ENCODE data around the gene LDLRAD4.

Gene LDLRAD4

GRCh38 chr18:13619505-13620205, 401.1 kb downstream of the LDLRAD4 start:
- Histone ChIP-seq H3K4me1 (ENCODE audit: insufficient read depth, low read length) (no peaks in the 10 kb centered on the region), H3K36me3 (ENCODE audit: insufficient read depth, low read depth, low read length) (no peaks in the 10 kb centered on the region), H3K27me3 (ENCODE audit: insufficient read depth, low read length) (no peaks in the 10 kb centered on the region), H3K9ac (ENCODE audit: low read depth, low read length) (no peak overlapping the region), H3K4me3 (ENCODE audit: low read length) (no peak overlapping the region), H3K27ac (ENCODE audit: low read length) (no peak overlapping the region), H3K9me3 (ENCODE audit: insufficient read depth, low read depth, low read length) (no peaks in the 10 kb centered on the region)

DNA sequence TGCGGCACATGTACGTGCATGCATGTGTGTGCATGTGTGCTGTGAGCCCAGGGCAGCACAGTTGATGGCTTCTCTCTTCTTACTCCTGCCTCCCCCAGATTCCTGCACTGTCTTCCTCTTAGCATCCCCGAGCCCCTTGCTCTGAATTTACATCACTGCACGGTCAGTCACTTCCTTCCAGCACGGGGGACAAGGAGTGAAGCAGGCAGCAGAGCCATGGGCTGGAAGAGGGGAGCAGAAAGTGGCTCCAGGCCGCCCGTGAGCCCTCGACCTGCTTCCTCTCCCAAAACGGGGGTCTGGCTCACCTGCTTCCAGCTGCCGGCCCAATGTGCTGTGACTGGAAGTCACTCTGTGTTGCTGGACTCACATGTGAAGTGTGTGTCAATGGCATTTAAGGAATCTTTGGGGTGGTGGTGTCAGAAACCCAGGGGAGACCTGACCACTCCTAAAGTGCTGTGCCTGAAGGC, 401.7 kb downstream of the LDLRAD4 start:
- Histone ChIP-seq H3K9me3 (ENCODE audit: insufficient read depth, low read depth, low read length) (no peaks in the 10 kb centered on the region), H3K4me3 (ENCODE audit: low read length) (no peak overlapping the region), H3K27me3 (ENCODE audit: insufficient read depth, low read length) (no peaks in the 10 kb centered on the region), H3K4me1 (ENCODE audit: insufficient read depth, low read length) (no peaks in the 10 kb centered on the region), H3K9ac (ENCODE audit: low read depth, low read length) (no peak overlapping the region), H3K36me3 (ENCODE audit: insufficient read depth, low read depth, low read length) (no peaks in the 10 kb centered on the region), H3K27ac (ENCODE audit: low read length) (no peak overlapping the region)

GRCh38 chr18:13620818-13621445, 402.4 kb downstream of the LDLRAD4 start:
- Histone ChIP-seq H3K9me3 (ENCODE audit: insufficient read depth, low read depth, low read length) (no peaks in the 10 kb centered on the region), H3K36me3 (ENCODE audit: insufficient read depth, low read depth, low read length) (no peaks in the 10 kb centered on the region), H3K27ac (ENCODE audit: low read length) (no peak overlapping the region), H3K27me3 (ENCODE audit: insufficient read depth, low read length) (no peaks in the 10 kb centered on the region), H3K4me1 (ENCODE audit: insufficient read depth, low read length) (no peaks in the 10 kb centered on the region), H3K4me3 (ENCODE audit: low read length) (no peak overlapping the region), H3K9ac (ENCODE audit: low read depth, low read length) (no peak overlapping the region)

GRCh38 chr18:13621446-13621849, 402.9 kb downstream of the LDLRAD4 start:
- Histone ChIP-seq H3K4me1 (ENCODE audit: insufficient read depth, low read length) (no peaks in the 10 kb centered on the region), H3K9me3 (ENCODE audit: insufficient read depth, low read depth, low read length) (no peaks in the 10 kb centered on the region), H3K27me3 (ENCODE audit: insufficient read depth, low read length) (no peaks in the 10 kb centered on the region), H3K27ac (ENCODE audit: low read length) (no peak overlapping the region), H3K9ac (ENCODE audit: low read depth, low read length) (no peak overlapping the region), H3K4me3 (ENCODE audit: low read length) (no peak overlapping the region), H3K36me3 (ENCODE audit: insufficient read depth, low read depth, low read length) (no peaks in the 10 kb centered on the region)

DNA sequence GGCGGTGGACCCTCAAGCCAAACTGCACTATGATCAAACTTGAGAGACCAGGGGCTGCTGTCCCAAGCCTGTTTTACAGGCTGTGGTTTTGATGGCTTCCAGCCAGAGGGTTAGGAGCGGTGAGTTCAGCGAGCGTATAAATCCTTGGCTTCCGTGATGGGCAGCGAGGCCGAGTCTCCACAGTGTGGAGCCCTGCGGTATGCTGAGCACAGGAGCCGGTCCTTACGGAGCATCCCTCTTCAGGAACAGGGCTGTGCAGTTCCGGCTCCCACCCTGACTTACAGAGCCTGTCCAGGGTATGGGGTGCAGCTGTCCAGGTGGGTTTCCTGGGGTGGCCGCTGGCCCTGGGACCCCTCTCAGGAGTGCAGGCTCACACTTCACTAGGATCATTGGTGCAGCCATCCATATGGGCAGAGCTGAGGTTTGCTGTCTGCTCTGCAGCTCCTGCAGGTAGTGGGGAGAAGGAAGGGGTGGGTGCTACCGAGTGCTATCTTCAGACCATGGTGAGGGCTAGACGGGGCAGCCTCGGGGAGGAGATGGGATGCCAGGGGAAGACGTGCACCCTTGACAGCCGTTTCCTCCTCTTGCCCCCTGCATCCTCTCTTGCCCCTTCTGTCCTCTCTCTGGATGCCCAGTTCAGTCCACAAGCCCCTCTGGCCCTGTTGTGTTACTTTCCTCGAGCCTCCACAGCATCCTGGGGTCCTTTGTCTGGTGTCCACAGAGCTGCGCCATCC, 403.5 kb downstream of the LDLRAD4 start:
- H3K9me3 ChIP-seq (ENCODE audit: insufficient read depth, low read depth, low read length), result no peaks in the 10 kb centered on the region
- H3K36me3 ChIP-seq (ENCODE audit: insufficient read depth, low read depth, low read length), result no peaks in the 10 kb centered on the region
- no peak overlapping the region for H3K9ac ChIP-seq (ENCODE audit: low read depth, low read length)
- H3K27ac ChIP-seq (ENCODE audit: low read length), result no peak overlapping the region
- no peak overlapping the region for H3K4me3 ChIP-seq (ENCODE audit: low read length)
- no peaks in the 10 kb centered on the region for H3K27me3 ChIP-seq (ENCODE audit: insufficient read depth, low read length)
- H3K4me1 ChIP-seq (ENCODE audit: insufficient read depth, low read length), result no peaks in the 10 kb centered on the region

- no peaks in the 10 kb centered on the region for H3K4me1 ChIP-seq (ENCODE audit: insufficient read depth, low read length)
- no peak overlapping the region for H3K9ac ChIP-seq (ENCODE audit: low read depth, low read length)
- H3K36me3 ChIP-seq (ENCODE audit: insufficient read depth, low read depth, low read length), result no peaks in the 10 kb centered on the region
Observed at GRCh38 chr18:13622751-13623150, 404.2 kb downstream of the LDLRAD4 start.

GRCh38 chr18:13623348-13623747, 404.8 kb downstream of the LDLRAD4 start:
- Histone ChIP-seq H3K27ac (ENCODE audit: low read length) (no peak overlapping the region), H3K9me3 (ENCODE audit: insufficient read depth, low read depth, low read length) (no peaks in the 10 kb centered on the region), H3K4me3 (ENCODE audit: low read length) (no peak overlapping the region), H3K4me1 (ENCODE audit: insufficient read depth, low read length) (no peaks in the 10 kb centered on the region), H3K27me3 (ENCODE audit: insufficient read depth, low read length) (no peaks in the 10 kb centered on the region), H3K36me3 (ENCODE audit: insufficient read depth, low read depth, low read length) (no peaks in the 10 kb centered on the region), H3K9ac (ENCODE audit: low read depth, low read length) (no peak overlapping the region)

More at GRCh38 chr18:13622751-13623150, 404.2 kb downstream of the LDLRAD4 start:
- Histone ChIP-seq H3K4me3 (ENCODE audit: low read length) (no peak overlapping the region), H3K27me3 (ENCODE audit: insufficient read depth, low read length) (no peaks in the 10 kb centered on the region), H3K27ac (ENCODE audit: low read length) (no peak overlapping the region), H3K9me3 (ENCODE audit: insufficient read depth, low read depth, low read length) (no peaks in the 10 kb centered on the region)

- Histone ChIP-seq H3K9me3 (ENCODE audit: insufficient read depth, low read depth, low read length) (no peaks in the 10 kb centered on the region), H3K9ac (ENCODE audit: low read depth, low read length) (no peak overlapping the region), H3K27ac (ENCODE audit: low read length) (no peak overlapping the region), H3K4me3 (ENCODE audit: low read length) (no peak overlapping the region), H3K27me3 (ENCODE audit: insufficient read depth, low read length) (no peaks in the 10 kb centered on the region), H3K36me3 (ENCODE audit: insufficient read depth, low read depth, low read length) (no peaks in the 10 kb centered on the region), H3K4me1 (ENCODE audit: insufficient read depth, low read length) (no peaks in the 10 kb centered on the region)
Observed at GRCh38 chr18:13623871-13624270, 405.3 kb downstream of the LDLRAD4 start.

DNA sequence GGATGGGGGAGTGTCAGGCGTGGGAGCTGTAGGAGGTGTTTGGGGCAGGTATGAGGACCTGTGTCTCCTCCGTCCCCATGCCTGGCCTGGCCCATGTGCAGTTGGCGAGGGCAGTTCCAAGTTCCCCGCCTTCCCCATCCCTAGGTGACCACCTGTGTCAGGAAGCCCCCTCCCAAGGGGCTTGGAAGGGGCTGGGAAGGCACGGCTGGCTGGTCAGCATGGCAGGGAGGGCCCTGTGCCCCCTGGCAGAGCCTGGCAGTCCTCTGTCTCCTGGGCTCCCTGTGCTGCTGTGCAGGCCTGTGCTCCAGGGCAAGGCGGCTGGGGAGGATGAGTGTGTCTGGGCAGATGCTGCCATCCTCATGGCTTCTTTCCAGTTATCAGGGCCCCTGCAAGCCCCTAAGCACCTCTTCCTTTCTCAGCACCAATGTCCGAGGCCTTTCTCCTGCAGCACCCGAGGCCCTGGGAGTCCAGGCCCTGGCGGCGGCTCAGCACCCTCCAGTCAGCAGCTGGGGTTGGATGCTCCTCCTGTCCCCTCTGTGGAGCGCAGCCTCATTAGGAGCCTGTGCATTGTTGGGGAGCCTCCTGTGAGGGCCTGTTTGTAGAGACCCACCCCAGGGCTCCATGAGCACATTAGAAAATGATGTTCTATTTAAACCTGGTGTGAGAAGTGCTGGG, 406.1 kb downstream of the LDLRAD4 start:
- Histone ChIP-seq H3K4me1 (ENCODE audit: insufficient read depth, low read length) (no peaks in the 10 kb centered on the region), H3K36me3 (ENCODE audit: insufficient read depth, low read depth, low read length) (no peaks in the 10 kb centered on the region), H3K4me3 (ENCODE audit: low read length) (no peak overlapping the region), H3K9ac (ENCODE audit: low read depth, low read length) (no peak overlapping the region), H3K9me3 (ENCODE audit: insufficient read depth, low read depth, low read length) (no peaks in the 10 kb centered on the region), H3K27me3 (ENCODE audit: insufficient read depth, low read length) (no peaks in the 10 kb centered on the region), H3K27ac (ENCODE audit: low read length) (no peak overlapping the region)

DNA sequence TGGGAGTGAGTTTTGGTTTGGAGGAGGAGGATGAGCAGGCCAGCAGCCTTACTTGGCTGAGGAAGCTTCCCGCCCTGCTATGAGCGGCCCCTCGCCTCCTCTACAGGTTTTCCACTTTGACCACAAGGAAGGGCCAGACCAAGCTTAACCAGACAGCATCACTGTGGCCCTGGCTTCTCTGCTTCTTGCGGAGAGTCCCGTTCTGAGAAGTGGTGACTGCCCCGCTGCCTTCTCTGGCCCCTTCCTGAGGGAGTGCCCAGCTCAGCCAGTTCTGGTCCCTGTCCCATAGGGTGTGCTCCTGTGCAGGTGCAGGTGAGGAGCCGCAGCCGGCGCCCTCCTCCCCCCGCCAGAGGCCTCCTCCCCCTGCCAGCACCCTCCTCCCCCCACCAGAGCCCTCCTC, 406.8 kb downstream of the LDLRAD4 start:
- H3K36me3 ChIP-seq (ENCODE audit: insufficient read depth, low read depth, low read length), result no peaks in the 10 kb centered on the region
- H3K4me3 ChIP-seq (ENCODE audit: low read length), result no peak overlapping the region
- H3K9ac ChIP-seq (ENCODE audit: low read depth, low read length), result no peak overlapping the region
- H3K4me1 ChIP-seq (ENCODE audit: insufficient read depth, low read length), result no peaks in the 10 kb centered on the region
- H3K9me3 ChIP-seq (ENCODE audit: insufficient read depth, low read depth, low read length), result no peaks in the 10 kb centered on the region
- no peaks in the 10 kb centered on the region for H3K27me3 ChIP-seq (ENCODE audit: insufficient read depth, low read length)
- H3K27ac ChIP-seq (ENCODE audit: low read length), result no peak overlapping the region

- no peaks in the 10 kb centered on the region for H3K27me3 ChIP-seq (ENCODE audit: insufficient read depth, low read length)
- no peaks in the 10 kb centered on the region for H3K9me3 ChIP-seq (ENCODE audit: insufficient read depth, low read depth, low read length)
- no peak overlapping the region for H3K9ac ChIP-seq (ENCODE audit: low read depth, low read length)
- no peak overlapping the region for H3K4me3 ChIP-seq (ENCODE audit: low read length)
- H3K4me1 ChIP-seq (ENCODE audit: insufficient read depth, low read length), result no peaks in the 10 kb centered on the region
- H3K36me3 ChIP-seq (ENCODE audit: insufficient read depth, low read depth, low read length), result no peaks in the 10 kb centered on the region
- H3K27ac ChIP-seq (ENCODE audit: low read length), result no peak overlapping the region
Observed at GRCh38 chr18:13625843-13626543, 407.4 kb downstream of the LDLRAD4 start.

Data from iPS-20b (cell line).